Duodenal mucosa (tissue), 2 donors: ENCODE measurements around the gene SLC11A1.
A peak's percentile ranks its signal among the peaks of the same experiment; 100 is the strongest.

Source experiments
- H3K27ac ChIP-seq: one replicate; pipeline ENCODE4 v1.7.0; 2013; ENCODE audit warnings: low read depth, low read length
- H3K27me3 ChIP-seq, 2 donors: one replicate each; pipeline ENCODE4 v1.7.0; 2013; ENCODE audit warnings: low read length in 2 of 2, control low read depth in 1 of 2; ENCODE audit not compliant: insufficient read depth in 2 of 2, control insufficient read depth in 1 of 2
- H3K36me3 ChIP-seq, 2 donors: one replicate each; pipeline ENCODE4 v1.7.0; 2013; ENCODE audit warnings: low read length in 2 of 2, control low read depth in 1 of 2; ENCODE audit not compliant: insufficient read depth in 2 of 2, control insufficient read depth in 1 of 2
- H3K4me1 ChIP-seq, 2 donors: one replicate each; pipeline ENCODE4 v1.7.0; 2013; ENCODE audit warnings: low read length in 2 of 2, control low read depth in 1 of 2; ENCODE audit not compliant: insufficient read depth in 2 of 2, control insufficient read depth in 1 of 2
- H3K4me3 ChIP-seq, 2 donors: one replicate each; pipeline ENCODE4 v1.7.0; 2013; ENCODE audit warnings: low read length in 2 of 2, low read depth in 1 of 2
- H3K9ac ChIP-seq, 2 donors: one replicate each; pipeline ENCODE4 v1.7.0; 2013; ENCODE audit warnings: low read length in 2 of 2, low read depth in 1 of 2
- H3K9me3 ChIP-seq, 2 donors: one replicate each; pipeline ENCODE4 v1.7.0; 2013; ENCODE audit warnings: low read length in 2 of 2, control low read depth in 1 of 2; ENCODE audit not compliant: control insufficient read depth in 1 of 2

Gene SLC11A1, protein sequence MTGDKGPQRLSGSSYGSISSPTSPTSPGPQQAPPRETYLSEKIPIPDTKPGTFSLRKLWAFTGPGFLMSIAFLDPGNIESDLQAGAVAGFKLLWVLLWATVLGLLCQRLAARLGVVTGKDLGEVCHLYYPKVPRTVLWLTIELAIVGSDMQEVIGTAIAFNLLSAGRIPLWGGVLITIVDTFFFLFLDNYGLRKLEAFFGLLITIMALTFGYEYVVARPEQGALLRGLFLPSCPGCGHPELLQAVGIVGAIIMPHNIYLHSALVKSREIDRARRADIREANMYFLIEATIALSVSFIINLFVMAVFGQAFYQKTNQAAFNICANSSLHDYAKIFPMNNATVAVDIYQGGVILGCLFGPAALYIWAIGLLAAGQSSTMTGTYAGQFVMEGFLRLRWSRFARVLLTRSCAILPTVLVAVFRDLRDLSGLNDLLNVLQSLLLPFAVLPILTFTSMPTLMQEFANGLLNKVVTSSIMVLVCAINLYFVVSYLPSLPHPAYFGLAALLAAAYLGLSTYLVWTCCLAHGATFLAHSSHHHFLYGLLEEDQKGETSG

GRCh38 chr2:218381916-218382366, at the start of gene SLC11A1:
TSS of gene SLC11A1 (plus strand) at chr2:218382273. CDS start at chr2:218382369, 96 bp downstream.
- Histone ChIP-seq H3K4me3 (no peak within 1 kb of the TSS), H3K36me3 (no peaks in the 10 kb centered on the region), H3K9me3 (no peaks in the 10 kb centered on the region), H3K9ac (no peak within 1 kb of the TSS), H3K27ac (no peak within 1 kb of the TSS), H3K27me3 (no peaks in the 10 kb centered on the region), H3K4me1 (no peaks in the 10 kb centered on the region)

DNA sequence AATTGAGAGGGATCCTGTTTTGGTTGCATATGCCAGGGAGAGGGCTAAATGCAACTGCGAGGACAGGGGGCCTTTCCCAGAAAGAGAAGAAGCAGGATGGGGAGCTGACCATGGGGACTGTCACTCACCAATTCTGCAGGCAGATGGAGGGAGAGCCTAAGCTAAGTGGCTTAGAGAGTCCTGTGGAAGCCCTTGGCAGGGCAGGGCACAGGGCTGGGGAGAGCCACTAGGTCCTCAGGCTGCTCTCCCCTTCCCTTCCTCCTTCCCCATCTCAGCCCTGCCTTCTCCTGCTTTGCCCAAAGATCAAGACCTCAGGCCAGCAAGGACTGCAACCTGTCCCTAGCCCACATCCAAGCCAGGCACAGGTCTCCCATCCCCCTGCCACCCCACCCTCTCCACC, 49.8 kb upstream of the SLC11A1 start:
- H3K27me3 ChIP-seq: no peaks in the 10 kb centered on the region
- peaks cover 19 to 29% of the 10 kb centered on the region in 2 donors for H3K4me1 ChIP-seq
- H3K9ac ChIP-seq: peak overlapping the region in 1 of 2 donors; percentile 9
- no peak overlapping the region for H3K4me3 ChIP-seq
- H3K36me3 ChIP-seq: no peaks in the 10 kb centered on the region
- H3K27ac ChIP-seq: no peak overlapping the region
- H3K9me3 ChIP-seq: no peaks in the 10 kb centered on the region

GRCh38 chr2:218332920-218333645, 49.0 kb upstream of the SLC11A1 start:
- H3K4me3 ChIP-seq: no peak overlapping the region
- H3K9me3 ChIP-seq: no peaks in the 10 kb centered on the region
- H3K27me3 ChIP-seq: no peaks in the 10 kb centered on the region
- H3K9ac ChIP-seq: peak overlapping the region in 1 of 2 donors; percentile 9
- peak overlapping the region; percentile 30 for H3K27ac ChIP-seq
- no peaks in the 10 kb centered on the region for H3K36me3 ChIP-seq
- peaks cover 16 to 23% of the 10 kb centered on the region in 2 donors for H3K4me1 ChIP-seq

GRCh38 chr2:218334531-218334930, 47.5 kb upstream of the SLC11A1 start:
- H3K27ac ChIP-seq: no peak overlapping the region
- no peaks in the 10 kb centered on the region for H3K9me3 ChIP-seq
- H3K9ac ChIP-seq: no peak overlapping the region
- no peaks in the 10 kb centered on the region for H3K27me3 ChIP-seq
- no peaks in the 10 kb centered on the region for H3K36me3 ChIP-seq
- H3K4me3 ChIP-seq: no peak overlapping the region
- H3K4me1 ChIP-seq: peaks cover 9 to 15% of the 10 kb centered on the region in 2 donors

- Histone ChIP-seq H3K27ac (no peak overlapping the region), H3K9ac (no peak overlapping the region), H3K4me3 (no peak overlapping the region), H3K36me3 (peaks cover 0 to 2% of the 10 kb centered on the region in 2 donors), H3K9me3 (no peaks in the 10 kb centered on the region), H3K27me3 (no peaks in the 10 kb centered on the region), H3K4me1 (no peaks in the 10 kb centered on the region)
These were observed 41.4 kb upstream of the SLC11A1 start for GRCh38 chr2:218340656-218341055.

DNA sequence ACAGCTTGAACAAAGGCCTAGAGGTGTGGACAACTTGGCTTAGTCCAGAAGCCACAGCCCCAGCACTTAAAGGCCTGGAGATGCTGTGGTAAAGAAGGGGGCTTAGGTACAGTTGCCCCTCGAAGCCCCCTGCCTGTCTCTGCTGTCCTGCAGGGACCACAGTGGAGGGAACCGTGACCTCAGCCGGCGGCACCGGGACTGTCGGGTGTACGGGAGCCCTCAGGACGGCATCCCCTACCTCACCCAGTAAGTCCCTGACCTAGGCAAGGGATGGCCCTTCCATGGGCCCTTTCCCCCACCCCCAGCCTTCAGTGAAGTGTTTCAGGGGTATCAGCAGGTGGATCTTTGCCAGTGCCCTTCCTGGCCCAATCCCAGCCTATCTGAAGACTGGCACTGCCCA, 40.7 kb upstream of the SLC11A1 start:
- H3K9me3 ChIP-seq: no peaks in the 10 kb centered on the region
- no peaks in the 10 kb centered on the region for H3K27me3 ChIP-seq
- H3K4me3 ChIP-seq: no peak overlapping the region
- H3K9ac ChIP-seq: no peak overlapping the region
- H3K36me3 ChIP-seq: peaks cover 0 to 2% of the 10 kb centered on the region in 2 donors
- no peak overlapping the region for H3K27ac ChIP-seq
- no peaks in the 10 kb centered on the region for H3K4me1 ChIP-seq

- Histone ChIP-seq H3K9me3 (no peaks in the 10 kb centered on the region), H3K36me3 (peaks cover 0 to 2% of the 10 kb centered on the region in 2 donors), H3K4me3 (no peak overlapping the region), H3K27ac (no peak overlapping the region), H3K4me1 (no peaks in the 10 kb centered on the region), H3K27me3 (no peaks in the 10 kb centered on the region), H3K9ac (no peak overlapping the region)
These were observed 39.2 kb upstream of the SLC11A1 start for GRCh38 chr2:218342837-218343236.

DNA sequence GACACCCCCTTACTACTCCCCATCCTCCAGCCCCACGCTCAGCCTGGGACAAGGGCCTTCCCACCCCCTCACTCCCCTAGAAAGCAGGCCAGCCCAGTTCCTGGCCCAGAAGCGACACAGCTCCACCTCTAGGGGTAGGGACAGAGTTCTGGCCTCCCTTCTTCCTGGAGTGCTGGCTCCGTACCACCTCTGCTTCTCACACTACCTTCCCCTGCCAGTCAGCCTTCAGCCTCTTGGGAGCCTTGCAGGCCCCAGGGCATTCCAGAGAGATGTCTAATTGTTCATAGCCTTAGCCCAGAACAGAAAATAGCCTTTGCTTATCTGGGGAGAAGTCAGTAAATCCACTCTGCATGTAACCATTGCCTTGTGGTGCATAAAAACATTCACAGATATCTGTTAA, 38.5 kb upstream of the SLC11A1 start:
- Histone ChIP-seq H3K27ac (no peak overlapping the region), H3K36me3 (peaks cover 0 to 2% of the 10 kb centered on the region in 2 donors)

GRCh38 chr2:218344090-218344754, 37.9 kb upstream of the SLC11A1 start:
- H3K27me3 ChIP-seq: no peaks in the 10 kb centered on the region
- H3K4me3 ChIP-seq: no peak overlapping the region
- H3K4me1 ChIP-seq: no peaks in the 10 kb centered on the region
- H3K27ac ChIP-seq: no peak overlapping the region
- H3K9ac ChIP-seq: no peak overlapping the region
- peaks cover 0 to 2% of the 10 kb centered on the region in 2 donors for H3K36me3 ChIP-seq
- H3K9me3 ChIP-seq: no peaks in the 10 kb centered on the region

More for the DNA sequence above, 38.5 kb upstream of the SLC11A1 start:
- H3K9me3 ChIP-seq: no peaks in the 10 kb centered on the region
- H3K4me1 ChIP-seq: no peaks in the 10 kb centered on the region
- H3K9ac ChIP-seq: no peak overlapping the region
- no peak overlapping the region for H3K4me3 ChIP-seq
- no peaks in the 10 kb centered on the region for H3K27me3 ChIP-seq
